NOMO-1 (cell line): ENCODE results near the gene TMEM107.

Source experiments
- DNase-seq, 2 experiments: peaks; one replicate each; lab custom pipeline; 2025; ENCODE audit not compliant: unreplicated experiment in 2 of 2; lab: John Stamatoyannopoulos, UW

The TMEM107 gene

DNA sequence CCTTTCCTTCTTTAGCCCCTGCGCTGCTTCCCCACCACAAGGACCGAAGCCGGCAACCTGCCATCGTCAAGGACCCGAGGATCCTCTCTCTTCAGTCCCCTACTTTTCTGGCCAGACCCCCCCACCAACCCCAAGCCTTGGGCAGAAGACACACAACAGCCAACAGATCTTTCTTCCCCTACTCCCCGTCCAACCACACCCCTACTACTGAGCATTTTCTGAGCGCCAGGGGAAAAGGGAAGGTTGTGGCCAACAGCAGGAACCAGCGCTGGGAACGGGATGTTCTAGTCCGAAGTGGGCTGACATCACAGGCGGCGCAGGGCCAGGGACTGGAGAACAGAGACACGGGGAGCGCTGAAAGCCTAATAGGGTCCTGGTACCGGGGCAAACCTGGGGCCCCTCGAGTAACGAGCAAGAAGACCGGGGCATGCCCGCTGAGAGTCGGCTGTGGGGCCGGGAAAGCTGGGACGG is 24.5 kb downstream of the TMEM107 start:
- peak in 1 of 2 experiments; percentile 33 for DNase-seq

DNA sequence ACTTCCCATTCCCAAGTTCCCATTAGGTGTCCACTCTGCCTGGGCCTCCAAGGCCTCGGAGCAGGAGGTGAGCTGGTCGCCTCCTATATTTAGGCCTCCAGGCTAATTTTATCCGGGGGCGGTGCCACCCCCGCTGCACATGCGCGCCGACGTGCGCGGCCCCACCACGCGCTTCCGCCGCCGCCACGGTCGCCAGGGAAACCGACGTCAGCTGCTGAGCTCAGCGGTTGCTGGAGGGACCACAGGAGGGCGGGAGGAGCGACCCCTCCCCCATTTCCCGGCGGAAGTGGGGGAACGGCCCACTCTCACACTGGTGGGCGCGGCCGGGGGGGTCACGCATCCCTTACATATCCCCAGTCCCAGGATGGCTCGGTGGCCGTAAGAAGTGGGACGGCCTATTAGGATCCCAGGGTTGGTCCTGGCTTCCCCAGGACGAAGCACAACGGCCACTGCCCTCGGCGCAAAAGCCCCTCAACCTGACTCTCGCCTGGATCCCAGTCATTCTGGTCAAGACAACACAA is 25.0 kb downstream of the TMEM107 start:
- peak; percentile 54 to 70 for DNase-seq

DNA sequence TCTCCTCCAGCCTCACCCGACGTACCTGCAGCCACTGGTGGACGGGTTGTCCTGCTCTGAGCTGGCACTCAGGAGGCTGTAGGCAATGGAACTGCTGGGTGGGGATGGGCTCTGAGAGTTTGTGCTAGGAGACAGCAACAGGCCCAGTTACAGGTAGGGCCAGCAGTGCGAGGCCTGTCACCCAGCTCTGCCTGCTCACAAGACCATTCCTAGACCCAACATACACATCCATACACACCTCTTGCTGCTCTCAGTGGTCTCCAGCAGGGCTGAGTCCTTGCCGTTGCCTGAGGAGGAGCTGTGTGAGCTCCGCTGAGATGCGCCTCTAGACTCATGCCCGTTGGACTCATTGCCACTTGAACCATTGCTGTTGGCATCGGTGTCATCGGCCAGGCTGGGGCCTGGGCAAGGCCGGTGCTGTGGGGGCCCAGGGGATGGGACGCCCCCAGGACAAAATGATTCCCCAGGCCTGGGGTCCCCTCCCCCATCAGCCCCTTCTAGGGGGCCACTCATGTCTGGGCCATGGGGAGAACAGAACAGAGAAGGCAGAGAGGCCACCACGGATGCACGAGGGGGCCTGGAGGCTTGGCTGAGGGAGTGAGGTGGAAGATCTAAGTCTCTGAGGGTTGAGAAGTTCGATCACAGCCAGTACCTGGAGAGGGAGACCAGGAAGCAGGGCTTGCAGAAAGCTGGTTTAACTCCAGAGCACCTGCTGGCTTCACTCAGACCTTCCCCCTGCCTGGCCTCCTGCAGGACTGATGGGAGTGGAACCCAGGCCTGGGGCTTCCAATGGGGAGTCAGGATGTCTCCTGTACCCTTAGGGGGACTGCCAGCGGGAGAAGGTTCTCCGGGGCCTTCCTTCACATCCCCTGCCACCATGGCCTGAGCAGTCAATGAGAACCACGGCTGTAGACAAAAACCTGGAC is 25.7 kb downstream of the TMEM107 start:
- no peak for DNase-seq

DNA sequence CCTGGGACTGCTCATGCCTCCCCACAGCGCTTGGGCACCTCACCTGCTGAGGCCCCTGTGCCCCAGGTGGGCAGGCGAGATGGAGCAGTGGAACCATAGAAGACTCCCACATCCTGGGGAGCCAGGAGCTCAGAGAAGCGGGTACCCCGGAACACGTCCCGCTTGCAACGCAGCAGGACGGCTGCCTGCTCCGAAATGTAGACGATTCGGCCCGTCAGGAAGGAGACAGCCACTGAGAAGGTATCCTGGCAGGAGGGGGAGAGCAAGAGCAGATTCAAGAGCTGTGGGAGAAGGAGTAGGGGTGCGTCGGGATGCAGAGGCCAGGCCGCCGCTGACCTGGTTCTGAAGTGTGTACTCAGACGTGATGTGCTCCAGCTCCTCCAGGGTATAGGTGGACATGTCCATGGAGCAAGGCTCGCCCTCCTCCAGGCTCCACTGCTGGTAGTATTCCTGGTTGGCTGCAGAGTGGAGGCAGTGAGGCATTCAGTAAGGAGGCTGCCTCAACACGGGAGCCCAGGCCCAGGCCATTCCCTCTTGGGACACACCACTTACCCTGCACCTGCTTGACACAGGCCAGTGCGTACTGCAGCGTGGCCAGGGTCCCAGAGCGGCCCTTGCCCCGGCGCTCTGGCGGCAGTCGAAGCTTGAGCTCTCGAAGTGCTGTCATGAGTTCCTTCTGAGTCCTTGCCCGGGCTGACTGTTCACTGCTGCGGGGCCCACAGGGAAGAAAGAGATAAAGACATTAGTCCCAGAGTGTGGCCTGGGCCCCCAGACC is 26.6 kb downstream of the TMEM107 start:
- no peak for DNase-seq

DNA sequence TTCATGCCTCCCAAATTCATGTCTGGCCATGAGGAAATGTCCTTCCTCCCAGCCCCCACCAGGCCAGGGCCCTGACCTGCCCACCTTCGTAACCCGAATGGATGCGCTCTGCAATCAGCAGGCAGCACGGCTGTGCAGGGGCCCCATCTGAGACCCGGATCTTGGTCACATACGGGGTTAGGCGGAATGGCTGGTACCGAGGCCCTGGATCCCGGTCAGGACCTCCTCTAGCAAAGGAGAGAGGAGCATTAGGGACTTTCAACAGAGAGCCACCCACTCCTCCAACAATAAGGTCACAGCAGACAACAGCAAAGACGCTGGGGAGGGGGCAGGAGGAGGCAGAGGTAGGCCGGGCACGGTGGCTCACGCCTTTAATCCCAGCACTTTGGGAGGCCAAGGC is 27.6 kb downstream of the TMEM107 start:
- no peak for DNase-seq

DNA sequence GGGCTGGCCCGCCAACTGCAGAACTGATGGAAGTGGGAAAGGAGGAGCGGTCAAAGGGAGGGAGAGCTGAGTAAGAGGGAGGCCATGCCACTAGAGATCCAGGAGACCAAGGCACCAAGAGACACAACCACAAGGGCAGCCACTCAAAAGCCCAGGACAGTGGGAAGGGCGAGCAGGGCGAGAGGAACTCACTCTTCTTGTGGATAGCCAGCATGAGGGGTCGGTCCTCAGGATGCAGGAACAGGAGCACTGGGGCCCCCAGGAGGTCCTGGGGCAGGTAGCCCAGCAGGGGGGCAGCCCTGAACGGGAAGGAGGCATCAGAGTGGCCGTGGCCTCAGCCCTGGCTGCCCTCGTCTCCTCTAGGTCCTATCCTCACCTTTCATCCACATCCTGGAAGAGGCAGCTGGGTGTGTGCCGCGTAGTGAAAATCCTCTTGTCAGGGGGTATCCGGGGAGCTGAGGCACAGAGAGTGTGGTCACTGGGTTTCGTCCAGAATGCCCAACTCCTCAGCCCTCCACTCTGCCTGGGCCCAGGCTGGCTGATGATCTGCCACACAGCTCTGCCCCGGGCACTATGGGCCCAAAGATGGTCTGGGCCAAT is 28.3 kb downstream of the TMEM107 start:
- no peak for DNase-seq

DNA sequence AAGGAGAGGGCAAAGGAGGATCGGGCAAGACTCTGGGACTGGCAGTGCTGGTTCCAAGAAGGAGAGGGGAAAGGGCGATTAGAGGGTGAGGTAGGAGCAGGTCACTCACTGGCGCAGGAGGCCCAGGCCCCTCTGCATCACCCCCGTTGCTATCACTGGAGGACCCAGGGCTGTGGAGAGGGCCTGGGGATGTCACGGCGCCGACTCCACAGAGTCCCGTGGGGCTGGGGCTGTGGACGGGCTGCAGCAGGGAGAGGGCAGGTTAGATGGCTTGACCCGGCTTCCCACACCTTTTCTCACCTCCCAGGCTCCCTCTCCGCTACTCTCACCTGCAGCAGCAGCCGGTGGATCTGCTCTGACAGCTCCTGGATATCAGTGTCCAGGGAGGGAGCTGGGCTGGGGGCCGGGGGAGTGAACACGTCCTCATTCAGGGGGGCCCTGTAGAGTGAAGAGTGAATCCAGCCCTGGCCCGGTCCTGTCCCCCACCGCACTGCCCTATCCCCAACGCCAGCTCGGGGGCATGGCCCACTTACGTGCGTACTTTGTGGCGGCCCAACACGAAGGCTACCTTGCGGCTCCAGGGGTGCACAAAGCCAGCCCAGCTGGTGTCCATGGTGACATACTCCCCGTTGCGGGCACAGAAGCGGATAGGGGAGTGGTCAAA is 28.9 kb downstream of the TMEM107 start:
- DNase-seq = no peak

DNA sequence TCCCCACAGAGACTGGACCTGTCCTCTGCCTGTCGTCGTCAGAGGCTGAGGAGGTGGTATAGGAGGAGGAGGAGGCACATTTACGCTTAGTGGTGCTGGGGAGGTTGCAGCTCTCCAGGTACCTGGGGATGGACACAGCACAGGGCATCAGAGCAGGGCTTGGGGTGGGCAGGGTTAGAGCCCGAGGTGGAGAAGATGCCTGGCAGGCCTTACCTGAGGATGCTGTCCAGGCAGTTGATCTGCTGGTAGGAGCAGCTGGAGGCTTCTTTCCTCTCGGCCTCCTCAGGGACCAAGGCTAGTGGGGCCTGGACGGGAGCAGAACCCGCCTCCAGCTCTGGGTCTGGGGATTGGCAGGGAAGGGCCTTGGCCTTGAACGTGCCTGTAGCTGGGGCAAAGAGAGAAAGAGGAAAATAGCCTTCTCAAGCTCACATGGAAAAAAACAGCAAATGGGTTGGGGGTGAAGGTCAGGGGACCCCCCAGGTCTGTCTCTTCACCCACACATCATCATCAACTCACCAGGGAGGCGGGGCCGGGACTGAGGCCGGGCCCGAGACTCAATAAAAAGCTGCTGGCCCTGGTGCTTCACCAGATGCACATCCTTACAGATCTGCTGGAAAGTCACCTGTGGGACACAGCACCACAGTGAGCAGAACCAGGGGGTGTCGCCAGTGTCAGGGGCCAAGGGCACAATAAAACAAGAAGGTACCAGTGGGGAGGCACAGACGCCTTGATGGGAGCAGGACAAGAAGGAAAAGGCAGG is 29.6 kb downstream of the TMEM107 start:
- DNase-seq = no peak

DNA sequence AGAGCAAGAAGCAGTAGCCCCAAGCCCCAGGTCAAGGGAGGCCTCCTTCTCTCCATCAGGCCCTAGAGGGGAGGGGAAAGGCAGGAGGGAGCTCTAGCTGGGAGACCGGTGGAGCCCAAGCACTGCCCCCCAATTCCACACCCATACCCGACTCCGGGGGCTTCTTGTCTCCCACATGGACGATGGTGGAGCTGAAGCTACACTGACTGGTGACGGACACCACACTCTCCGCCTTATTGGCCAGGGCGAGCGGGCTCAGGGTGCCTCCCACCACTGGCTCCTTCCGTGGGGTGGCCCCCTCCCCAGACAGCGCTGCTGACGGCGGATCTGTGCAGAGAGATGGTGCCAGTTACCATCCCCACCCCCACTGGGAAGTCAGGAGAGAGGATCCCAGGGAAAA is 30.4 kb downstream of the TMEM107 start:
- DNase-seq = no peak

DNA sequence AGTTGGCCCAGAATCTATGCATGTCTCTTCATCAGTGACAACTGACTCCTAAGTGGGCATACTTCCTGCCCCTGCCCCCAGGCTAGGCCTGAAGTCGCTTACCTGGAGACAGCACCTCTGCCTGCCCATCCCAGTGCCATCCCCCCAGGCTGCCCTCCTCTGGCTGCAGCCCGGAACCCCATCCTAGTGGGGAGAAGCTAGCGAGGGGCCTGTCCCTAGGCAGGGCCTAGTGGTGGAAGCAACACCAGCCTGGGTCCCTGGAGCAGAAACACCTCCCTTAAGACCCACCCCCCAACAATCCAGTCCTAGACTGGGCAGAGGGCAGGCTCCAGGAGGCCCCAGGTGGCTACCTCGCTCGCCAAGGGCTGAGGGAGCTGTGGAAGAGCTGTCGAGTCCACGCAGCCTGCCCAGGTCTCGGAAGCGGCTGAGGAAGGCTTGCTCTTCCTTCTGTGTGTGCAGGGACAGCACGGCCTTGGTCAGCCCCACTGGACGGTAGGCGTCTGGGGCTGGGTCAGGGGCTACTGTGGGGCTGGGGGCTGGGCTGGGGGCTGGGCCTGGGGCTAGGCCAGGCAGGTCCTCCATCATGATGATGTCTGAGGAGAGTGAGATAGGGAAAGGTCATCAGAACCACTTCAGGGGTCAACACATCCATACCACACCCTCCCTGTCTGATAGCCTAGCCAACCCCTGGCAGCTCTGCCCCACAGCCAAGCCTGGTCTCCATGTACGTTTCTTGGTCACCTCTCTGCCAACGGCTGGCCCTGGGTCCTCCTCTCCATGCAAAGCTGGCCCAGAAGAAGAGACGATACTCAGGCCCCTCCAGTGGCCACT is 31.6 kb downstream of the TMEM107 start:
- DNase-seq = no peak

DNA sequence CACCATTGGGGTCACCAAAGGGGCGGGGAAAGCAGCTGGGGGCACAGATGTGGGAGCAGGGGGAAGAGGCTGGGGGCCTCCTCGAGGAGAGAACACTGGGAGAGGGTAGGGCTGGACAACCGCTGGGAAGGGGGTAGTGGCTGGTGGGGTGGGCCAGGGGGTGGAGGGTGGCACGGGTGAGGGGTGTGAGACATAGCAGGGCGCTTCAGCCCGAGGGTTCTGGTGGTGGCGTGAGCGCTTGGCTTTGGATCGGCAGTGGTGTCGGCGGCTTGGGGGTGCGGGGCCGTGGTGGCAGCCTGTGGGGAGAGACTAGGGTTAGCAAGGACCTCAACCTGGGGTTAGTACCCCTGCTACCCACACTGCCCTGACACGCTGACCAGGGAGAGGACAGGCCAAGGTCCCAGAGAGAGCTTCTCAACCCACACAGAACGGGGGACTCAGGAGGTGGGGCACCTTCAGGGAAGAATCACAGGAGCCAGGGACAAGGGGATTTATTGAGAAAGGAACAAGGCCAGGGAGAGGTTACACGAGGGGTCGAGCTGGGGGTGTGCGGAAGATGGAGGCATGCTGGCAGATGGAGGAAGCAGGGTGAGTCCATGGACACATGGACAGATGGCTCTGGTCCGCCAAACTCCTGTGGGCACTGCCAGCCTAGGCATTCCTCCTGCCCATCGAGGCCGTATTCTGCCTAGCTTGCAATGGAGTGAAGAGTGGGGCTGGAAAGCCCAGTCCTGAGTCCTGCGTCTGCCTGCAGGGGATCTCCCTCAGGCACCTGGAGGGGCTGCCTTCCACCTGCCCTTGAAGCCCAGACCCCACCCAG is 32.4 kb downstream of the TMEM107 start:
- no peak for DNase-seq

DNA sequence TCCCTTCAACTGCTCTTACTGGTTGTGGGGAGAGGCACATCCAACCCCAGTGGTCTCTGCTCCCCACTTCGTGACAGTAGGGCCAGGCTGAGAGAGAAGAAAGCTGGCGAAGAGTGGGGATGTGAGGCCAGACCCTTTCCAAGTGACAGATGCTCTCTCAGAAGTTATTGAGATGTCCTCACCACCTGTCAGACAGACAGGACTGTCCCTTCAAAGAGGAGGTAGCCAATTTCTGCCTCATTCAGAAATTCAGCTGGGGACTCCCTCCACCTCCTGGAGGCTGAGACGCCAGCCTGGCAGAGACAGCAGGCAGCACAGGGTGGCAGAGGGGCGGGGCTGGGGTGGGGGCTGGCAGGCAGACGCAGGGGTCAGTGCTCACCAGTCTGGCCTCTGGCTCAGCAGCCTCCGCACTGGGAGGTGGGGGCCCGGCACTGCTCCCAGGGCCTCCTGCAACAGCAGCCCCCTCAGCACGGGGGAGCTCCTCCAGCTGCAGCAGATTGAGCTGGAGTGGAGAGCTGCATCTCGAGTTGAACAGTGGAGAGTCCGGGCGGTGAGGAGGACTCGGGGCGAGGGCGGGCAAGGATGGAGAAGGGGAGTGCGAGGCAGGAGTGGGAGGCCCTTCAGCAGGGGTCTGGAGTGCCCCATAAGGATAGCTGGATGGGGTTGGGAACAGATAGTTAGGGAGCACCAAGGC is 33.1 kb downstream of the TMEM107 start:
- DNase-seq = no peak

DNA sequence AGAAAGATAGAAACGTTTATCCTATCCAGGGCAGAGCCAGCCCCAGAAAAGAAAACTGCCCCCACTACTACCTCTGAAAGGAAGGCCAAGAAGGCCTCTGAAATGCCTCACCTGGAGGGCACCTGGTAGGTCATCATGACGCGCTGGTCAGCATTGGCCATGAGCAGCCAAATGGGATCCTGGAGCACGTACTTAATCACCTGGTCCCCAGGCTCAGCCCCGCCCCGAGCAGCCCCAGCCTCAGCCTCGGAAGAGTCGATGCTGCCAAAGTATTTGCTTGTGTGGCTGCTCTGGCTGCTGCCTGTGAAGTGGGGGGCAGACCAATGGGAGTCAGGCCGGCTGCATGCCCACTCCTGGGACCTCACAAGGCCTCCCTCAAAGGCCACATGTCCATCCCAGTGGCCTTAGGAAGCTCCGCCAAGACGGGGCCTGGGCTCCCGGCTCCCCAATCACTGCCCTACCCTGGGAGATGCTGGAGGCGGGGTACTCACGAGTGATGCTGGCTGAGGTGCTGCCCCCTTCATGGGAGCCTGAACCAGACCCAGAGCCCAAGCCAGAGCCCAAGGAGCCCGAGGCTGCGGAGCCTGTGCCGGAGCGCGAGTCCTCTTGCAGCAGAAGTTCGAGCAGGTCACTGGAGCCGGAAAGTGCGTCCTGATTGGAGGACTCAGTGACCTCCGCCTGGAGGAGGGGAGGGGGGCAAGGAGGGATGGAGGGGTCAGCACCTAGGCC is 33.9 kb downstream of the TMEM107 start:
- DNase-seq = no peak

DNA sequence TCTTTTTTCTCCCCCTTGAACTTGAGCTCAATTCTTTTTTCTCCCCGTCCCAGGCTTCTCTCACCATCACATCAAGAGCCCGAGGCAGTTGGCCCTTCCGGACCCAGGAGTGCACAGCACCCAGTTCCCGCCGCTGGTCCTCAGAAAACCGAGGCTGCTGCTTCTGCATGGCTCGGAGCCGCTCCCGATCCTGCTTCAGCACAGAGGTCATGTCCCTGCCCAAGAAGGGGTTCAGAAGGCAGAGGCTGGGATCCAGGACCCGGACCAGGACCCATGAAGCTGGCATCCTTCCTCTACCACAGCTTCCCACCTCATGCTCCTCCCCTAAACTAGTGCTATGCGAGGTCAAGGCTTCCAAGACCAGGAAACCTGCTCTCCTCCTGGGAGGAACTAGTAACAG is 34.4 kb downstream of the TMEM107 start:
- DNase-seq = no peak

DNA sequence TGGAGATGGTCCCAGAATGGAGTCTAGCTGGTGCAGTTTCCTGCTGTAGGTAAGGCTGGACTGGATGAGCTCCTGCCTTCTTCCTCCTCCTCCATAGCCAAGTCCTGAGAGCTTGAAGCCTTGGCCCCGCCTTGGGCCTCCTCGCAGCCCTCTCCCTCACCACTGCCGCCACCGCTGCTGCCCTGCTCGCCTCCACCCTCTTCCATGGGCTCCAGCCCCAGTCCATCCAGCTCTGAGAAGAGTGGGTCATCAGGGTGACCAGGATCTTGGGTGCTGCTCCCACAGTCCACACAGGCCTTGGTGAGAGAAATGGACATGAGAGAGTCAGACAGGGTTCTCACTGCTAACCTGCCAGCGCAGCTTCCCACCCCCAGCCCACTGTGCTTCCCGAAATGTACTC is 35.1 kb downstream of the TMEM107 start:
- no peak for DNase-seq

DNA sequence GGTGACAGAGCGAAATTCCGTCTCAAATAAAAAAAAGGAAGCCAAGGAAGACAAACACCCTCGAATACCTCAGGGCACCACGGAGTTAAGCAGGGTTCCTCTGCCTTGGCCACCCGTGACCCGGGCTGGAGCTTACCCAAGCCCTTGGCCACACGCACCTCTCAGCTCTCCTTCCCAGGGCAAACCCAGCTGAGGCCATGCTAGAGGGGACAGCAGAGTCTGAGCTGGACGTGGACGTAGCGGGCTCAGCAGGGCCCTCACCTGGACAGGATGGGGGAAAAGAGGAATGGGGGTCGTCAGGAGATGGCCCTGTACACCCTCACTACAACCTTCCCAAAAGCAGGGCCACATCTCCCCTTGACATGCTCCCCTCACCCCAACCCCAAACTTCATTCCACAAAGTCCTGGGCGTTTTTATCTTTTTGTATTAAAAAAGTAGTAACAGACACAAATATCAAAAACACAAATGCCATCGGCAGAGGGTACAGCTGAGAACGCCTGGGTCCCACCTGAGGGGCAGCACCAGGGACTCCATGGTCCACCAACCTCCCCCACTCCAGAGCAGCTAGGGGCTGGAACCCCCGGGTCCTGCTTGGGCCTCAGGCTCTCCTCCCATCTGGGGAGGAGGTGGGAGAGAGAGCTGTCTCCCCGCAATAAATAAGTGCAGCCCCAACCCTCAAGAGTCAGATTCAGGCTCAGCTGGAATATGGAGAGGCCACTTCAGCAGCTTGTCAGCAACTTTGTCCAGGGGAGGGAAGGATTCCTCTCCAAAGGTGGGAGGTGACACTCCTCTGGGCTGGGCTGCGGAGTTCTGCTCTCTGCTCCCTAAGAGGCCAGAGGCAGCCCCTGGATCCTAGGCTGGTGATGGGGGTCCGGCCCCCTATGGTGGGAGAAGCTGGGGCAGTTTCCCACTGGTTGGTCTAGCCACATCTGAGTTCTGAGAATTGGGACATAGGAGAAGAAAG is 35.8 kb downstream of the TMEM107 start:
- no peak for DNase-seq
